ENCODE measurements around the gene AAMP.
"Not testable (repeated sequence)": the region's sequence is repeated elsewhere in the genome, so short reads cannot be mapped to it uniquely, and the experiment has no call there.

The AAMP gene, protein sequence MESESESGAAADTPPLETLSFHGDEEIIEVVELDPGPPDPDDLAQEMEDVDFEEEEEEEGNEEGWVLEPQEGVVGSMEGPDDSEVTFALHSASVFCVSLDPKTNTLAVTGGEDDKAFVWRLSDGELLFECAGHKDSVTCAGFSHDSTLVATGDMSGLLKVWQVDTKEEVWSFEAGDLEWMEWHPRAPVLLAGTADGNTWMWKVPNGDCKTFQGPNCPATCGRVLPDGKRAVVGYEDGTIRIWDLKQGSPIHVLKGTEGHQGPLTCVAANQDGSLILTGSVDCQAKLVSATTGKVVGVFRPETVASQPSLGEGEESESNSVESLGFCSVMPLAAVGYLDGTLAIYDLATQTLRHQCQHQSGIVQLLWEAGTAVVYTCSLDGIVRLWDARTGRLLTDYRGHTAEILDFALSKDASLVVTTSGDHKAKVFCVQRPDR

DNA sequence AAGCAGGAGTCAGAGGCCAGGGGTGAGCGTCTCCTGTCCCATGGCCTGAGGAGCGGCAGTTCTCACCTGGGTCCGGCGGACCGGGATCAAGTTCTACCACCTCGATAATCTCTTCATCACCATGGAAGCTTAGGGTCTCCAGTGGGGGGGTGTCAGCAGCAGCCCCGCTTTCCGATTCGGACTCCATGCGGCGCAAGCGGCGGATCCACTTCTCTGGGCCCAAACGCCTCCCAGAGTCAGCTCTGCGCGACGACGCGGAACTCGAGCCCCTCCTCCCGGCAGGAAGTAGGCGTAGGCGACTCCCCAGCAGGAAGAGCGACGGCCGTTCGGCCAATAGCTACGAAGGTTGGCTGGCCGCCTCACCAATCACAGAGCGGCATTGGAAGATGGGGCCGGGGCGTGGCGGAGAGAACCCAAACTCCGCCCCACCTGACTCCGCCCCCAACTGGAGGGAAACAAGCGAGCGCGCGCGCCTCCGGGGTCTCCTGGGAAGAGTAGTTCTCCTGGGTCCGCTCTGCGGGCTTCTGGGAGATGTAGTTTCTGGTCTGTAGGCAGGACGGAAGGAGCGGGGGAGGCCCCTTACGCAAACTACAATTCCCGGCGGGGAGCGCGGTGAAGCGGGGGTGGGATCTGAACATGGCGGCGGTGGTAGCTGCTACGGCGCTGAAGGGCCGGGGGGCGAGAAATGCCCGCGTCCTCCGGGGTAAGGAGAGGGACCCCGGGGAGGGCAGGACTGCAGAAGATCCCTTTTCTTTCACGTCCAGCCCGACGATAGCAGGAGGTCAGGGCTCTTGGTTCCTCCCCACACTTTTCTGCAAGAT is at the start of gene AAMP, which contains the start of gene PNKD:
Gene AAMP (minus strand): TSS at position 238 of the 821 bp plus-strand sequence. CDS start 51 bp downstream, at position 187.
Gene PNKD (plus strand): TSS at position 620 of the 821 bp plus-strand sequence. CDS start 17 bp downstream, at position 637.
- DNase-seq (ENCODE audit: low spot score) = peak; percentile 98

DNA sequence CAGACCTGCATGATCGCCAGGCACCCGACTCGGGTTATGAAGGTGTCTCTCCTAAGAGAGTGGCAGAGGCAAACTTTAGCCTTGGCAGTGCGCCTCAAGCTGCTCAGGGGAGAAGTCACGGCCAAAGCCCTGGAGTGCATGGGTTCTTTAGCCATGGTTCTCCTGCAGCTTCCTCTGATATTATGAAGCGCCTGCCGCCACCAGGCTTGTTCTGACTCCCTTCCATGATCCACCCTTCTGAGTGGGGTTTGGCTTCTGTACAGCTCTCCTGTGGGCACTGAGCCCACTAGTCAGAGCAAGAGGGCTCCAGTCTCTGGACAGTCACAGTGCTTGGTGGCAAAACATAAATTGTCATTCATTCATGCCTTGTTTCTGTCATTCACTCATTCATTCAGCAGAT is 48.3 kb upstream of the AAMP start:
- DNase-seq (ENCODE audit: low spot score) = no peak

DNA sequence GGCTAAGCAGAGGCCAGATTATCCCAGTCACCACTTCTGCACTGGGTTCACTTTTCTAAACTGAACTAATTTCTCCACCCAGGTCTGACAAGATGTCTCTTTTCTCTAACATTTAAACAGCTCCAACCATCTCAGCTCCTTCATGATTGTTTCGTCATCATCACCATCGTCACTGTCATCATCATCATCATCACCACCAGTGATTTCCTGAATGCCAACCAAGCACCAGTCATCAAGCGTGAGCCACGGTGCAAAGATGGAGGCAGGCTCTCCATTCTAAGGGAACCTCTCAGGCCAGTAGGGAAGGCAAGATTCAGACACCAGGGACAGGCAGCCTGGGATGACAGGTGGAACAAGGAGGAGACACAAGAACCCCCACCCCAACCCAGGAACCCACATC is 47.9 kb upstream of the AAMP start:
- no peak for DNase-seq (ENCODE audit: low spot score)

DNA sequence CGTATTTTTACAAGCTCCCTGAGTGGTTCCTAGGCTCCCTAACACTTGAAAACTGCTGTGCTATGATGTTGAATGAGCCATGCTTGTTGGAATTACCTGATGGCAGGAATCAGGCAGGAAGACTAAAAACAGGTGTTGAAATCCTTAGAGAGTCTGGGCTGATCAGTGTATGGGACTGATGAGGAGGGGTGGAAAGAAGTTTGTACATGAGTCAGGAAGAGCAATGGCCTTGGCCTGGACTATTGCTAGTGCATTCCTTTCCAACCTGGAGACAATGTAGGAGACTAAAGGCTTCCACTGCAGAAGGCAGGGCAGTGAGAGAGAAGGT is 47.3 kb upstream of the AAMP start:
- DNase-seq (ENCODE audit: low spot score) = no peak

DNA sequence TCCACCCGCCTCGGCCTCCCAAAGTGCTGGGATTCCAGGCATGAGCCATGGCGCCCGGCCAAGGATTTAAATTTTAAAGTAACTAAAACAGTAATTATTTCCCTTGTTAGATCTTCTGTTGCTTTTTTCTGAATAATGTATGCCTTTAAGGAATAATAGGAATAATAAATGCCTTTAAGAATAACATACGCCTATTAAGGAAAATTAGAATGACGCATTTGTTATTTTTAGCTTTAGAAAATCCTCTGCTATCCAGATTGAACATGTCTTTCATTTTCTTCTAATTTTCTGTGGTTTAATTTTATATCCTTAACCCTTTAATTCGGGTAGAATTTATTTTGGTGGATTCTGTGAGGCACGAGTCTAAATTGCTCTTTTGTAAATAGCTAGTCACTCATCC is 45.5 kb upstream of the AAMP start:
- DNase-seq (ENCODE audit: low spot score) = no peak

DNA sequence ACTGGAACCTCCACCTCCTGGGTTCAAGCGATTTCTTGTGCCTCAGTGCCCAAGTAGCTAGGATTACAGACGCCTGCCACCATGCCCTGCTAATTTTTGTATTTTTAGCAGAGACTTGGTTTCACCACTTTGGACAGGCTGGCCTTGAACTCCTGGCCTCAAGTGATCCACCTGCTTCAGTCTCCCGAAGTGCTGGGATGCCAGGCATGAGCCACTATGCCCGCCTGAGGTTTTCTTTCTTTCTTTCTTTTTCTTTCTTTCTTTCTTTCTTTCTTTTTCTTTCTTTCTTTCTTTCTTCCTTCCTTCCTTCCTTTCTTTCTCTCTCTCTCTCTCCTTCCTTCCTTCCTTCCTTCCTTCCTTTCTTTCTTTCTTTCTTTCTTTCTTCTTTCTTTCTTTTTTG is 44.8 kb upstream of the AAMP start:
- DNase-seq (ENCODE audit: low spot score) = not testable (repeated sequence)

DNA sequence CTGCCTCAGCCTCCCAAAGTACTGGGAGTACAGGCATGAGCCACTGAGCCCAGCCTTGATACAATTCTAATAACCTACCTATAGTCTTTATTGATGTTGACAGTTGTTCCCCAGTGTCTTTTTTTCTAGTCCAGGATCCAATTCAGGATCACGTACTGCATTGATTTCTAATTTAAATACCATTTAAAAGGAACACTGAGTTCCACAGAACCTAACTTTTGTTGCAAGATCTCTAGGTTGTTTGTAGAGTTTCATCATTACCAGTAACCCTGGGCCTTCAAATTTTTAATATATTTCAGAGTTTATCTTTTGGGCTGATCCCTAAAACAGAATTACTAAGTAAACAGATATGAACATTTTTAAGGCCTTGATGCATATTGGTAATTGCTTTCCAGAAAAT is 43.4 kb upstream of the AAMP start:
- DNase-seq (ENCODE audit: low spot score) = no peak

DNA sequence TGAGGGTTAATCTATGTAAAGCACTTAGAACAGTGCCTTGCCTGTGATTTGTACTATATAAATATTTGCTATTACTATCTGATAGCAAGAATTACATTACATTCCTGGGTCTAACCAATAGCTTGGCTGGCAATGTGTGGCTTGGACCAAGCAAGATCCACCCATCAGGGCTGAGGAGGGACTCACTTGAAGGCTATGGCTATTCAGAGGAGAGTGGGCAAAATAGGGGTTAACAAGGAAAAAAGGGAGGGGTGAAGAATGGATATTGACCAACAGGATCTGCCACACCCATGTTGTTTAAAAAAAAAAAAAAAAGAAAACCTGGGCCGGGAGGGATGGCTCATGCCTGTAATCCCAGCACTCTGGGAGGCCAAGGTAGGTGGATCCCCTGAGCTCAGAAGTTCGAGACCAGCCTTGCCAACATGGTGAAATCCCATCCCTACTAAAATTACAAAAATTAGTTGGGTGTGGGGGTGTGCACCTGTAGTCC is 42.4 kb upstream of the AAMP start:
- no peak for DNase-seq (ENCODE audit: low spot score)

DNA sequence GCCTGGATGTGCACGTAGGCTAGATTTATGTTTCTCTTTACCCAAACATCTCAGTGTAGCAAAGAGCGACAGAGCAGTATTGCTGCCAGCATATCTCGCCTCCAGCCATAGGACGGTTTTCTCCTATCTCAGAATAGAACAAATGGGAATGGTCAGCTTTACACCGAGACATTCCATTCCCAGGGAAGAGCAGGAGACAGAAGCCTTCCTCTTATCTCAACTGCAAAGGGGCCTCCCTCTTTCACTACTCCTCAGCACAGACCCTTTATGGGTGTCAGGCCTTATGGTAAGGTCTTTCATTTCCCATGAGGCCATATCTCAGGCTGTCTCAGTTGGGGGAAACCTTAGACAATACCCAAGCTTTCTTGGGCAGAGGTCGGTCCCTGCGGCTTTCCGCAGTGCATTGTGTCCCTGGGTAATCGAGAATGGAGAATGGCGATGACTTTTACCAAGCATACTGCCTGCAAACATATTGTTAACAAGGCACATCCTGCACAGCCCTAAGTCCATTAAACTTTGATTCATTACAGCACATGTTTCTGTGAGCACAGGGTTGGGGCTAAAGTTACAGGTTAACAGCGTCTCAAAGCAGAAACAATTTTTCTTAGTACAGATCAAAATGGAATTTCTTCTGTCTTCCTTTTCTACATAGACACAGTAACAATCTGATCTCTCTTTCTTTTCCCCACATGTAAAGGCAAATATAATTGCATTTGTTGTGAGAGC is 41.8 kb upstream of the AAMP start:
- not testable (repeated sequence) for DNase-seq (ENCODE audit: low spot score)

DNA sequence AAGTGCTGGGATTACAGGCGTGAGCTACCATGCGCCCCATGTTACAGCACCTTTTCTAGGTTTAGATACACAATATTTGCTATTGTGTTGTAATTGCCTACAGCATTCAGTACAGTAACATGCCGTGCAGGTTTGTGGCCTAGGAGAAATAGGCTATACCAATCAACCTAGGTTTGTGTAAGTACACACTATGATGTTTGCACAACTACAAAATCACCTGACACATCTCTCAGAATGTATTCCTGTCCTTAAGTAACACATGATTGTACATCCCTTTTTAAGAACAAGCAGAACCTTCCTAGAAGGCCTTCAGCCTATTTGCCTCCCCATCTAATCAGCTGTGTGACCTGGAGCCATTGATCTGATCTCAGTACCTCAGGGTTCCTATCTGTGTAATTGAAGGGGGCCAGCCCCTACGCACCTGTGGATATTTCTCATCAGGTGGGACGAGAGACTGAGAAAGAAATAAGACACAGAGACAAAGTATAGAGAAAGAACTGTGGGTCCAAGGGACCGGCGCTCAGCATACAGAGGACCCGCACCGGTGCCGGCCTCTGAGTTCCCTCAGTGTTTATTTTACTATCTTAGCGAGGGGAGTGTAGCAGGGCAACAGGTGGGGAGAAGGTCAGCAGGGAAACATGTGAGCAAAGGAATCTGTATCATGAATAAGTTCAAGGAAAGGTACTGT is 41.1 kb upstream of the AAMP start:
- no peak for DNase-seq (ENCODE audit: low spot score)

DNA sequence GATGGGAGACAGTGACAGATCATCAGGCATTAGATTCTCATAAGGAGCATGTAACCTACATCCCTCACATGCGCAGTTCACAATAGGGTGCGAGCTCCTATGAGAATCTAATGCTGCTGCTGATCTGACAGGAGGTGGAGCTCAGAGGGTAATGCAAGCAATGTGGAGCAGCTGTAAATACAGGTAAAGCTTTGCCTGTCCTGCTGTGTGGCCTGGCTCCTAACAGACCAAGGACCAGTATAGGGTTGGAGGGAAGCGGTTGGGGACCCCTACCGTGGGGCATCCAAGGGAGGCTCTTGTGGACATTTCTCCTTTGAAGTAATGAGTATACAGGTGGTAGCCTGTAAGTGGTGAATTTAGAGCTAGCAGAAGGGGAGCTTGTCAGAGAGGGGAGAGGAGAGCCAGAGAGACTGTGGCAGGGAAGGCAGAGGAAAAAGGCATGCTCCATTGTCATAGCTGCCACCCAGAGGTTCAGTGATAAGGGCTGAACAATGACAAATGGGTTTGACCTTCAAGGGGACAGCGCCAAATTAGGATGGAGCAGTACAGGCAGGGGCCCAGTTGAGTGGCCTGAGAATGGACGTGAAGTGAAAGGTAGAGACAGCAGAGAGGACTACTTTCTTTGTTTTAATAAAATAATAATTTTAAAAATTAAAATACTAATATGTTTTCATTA is 37.6 kb upstream of the AAMP start:
- DNase-seq (ENCODE audit: low spot score) = no peak

DNA sequence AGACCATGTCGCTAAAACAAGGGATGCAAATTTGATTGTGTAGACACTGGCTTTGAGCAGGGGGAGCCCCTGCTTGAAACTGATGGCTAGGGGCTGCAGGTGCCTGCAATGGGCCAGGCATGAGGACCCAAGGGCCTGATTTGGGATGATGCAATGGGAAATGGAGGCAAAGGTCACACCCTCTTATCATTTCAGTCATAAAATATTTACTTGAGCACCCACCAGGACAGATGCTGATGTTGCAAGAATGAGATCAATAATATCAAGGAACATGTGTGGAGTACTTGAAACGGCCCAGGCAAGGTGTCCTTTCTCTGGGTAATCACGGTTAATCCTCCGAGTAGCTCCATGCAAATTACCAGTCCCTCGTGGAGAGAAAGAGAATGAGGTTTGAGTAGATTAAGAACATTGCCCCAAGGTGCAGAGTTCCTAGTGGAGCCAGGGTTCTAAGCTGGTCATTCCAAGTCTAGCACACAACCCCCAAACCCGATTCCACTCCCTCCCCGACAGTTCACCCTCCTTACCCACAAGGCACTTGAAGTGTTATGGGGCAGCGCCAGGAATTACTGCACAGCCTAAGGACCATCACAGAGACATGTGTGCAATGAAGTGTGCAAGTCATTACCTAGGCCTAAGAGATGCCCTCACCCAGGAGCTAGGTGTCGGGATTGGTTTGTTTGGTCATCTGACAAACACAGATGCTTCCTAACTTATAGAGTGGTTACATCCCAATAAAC is 36.4 kb upstream of the AAMP start:
- DNase-seq (ENCODE audit: low spot score) = no peak

DNA sequence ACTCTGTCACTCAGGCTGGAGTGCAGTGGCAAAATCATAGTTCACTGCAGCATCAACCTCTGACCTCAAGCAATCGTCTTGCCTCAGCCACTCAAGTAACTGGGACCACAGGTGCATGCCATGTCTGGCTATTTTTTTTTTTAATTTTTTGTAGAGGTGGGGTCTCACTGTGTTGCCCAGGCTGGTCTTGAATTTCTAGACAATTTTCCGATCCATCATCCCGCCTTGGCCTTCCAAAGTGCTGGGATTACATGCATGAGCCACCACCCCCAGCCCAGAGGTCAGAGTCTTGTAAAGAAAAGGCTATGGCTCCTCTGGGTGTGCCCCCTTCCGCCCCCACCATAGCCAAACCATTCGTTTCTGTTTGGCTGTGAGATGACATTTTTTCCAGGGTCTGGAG is 35.4 kb upstream of the AAMP start:
- no peak for DNase-seq (ENCODE audit: low spot score)

DNA sequence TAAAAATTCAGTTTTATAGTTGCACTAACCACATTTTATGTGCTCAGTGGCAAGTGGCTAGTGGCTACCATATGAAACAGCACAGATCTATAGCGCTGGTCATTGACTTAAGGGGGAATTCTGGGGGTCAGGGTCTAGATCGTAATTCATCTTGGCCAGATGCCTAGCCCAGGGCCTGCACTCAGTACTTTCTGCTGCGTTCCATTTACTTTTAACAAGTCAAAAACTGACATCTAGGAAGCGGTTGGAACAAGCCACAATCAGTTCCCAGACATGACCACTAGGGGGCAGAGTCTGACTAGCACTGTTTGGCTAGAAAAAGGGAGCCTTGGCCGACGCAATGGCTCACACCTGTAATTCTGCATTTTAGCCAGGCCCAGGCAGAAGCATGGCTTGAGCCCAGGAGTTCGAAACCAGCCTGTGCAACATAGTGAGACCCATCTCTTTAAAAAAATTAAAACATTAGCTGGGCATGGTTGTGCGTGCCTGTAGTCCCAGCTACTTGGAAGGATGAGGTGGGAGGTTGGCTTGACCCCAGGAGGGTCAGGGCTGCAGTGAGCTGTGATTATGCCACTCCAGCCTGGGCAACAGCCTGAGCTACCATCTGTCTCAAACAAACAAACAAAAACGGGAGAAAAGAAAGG is 31.4 kb upstream of the AAMP start:
- peak; percentile 65 for DNase-seq (ENCODE audit: low spot score)

DNA sequence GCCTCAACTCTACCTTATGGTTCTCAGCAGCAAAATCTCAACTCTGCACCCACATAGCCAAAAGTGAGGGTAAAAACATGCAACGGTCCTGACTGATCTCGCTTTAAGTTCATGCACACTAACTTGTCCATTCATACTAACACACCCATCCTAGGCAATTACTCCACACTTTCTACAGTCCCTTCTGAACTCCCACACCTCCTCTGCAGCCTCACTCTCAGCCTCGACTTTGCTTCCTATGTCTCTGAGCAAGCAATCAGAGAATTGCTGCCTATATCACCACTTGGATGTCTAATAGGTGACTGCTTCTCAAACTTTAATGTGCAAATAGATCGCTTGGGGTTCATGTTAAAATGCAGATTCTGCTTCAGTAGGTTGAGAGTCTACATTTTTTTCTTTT is 30.2 kb upstream of the AAMP start:
- no peak for DNase-seq (ENCODE audit: low spot score)

DNA sequence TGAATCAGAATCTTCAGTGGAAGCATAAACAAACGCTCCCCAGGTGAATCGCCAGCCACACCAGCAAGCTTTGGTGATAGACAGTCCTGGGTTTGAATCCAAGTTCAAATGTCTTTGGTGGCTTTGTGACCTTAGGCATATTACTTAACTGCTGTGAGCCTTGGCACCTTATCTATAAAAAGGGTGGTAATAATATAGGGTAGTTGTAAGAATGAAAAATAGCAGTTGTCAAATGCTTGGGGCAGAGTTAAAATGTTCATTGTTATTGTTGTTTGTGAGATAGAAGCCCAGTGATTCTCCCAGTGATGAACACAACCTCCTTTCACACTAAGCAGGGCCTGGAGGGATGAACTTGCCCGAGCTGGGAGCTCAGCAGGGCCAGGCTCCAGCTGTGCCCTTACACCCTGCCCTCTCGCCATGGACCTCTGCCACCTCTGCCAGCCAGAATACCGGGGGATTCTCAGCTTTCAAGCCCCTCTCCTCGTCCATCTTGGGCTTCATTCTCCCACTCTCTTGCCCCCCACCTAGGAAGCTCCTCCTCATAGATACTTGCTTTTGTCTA is 28.5 kb upstream of the AAMP start:
- DNase-seq (ENCODE audit: low spot score) = no peak

DNA sequence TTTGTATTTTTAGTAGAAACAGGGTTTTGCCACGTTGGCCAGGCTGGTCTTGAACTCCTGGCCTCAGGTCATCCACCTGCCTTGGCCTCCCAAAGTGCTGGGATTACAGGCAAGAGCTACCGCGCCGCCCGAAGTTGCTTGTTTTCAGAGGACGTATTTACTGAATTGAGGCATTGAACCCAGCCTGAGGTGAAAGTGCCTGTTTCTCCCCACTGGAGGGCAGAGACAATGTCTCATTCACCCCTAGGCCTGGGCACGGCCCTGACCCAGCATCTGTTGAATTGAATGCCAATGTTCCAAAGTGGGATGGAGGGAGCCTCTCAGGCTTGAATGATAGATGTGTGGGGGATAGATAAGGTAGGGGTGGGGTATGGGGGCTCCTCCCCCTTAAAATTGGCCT is 26.9 kb upstream of the AAMP start:
- DNase-seq (ENCODE audit: low spot score) = no peak

DNA sequence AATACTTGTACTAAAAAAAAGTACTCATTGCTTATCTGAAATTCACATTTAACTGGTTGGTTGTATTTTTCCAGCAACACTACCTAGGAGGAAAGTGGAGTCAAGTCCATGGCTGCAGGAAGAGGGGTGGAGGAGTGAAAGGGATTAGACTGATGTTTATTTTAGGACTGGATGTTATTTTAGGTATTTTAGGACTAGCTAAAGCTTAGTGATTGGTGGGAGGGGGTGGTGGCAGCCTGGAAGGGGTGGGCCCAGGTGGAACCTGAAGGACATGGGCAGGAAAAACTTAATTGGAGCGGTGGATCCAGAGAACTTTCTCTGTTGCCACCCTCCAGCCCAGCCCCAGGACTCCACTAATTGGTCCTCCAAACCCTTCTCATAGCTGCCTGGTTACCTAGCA is 26.3 kb upstream of the AAMP start:
- no peak for DNase-seq (ENCODE audit: low spot score)

DNA sequence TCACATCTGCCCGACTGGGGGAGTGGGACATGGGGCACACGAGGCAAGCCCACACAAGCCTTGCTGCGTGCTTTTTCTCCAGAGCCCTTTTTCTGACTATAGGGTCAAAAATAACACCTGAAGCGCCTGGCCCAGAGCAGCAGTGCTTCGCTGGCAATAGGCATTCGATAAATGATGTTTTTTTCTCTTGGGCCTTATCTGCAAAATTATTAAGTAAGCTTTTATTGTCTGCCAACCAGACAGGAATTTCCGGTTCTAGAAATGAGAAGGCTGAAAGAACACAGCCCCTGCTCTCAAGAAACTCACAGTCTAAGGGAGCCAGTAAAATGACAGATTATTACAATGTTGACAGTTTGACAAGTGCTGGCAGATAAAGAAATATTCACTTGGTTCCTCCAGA is 25.1 kb upstream of the AAMP start:
- no peak for DNase-seq (ENCODE audit: low spot score)
